GM23338 (cell line): ENCODE data around the gene CYSRT1. TPM values are rescaled to one million over a fixed set of nuclear protein-coding genes. Genes with fewer than 3 reads are reported as not detected.

Source experiments
- ATAC-seq: fragments of 200-7000 bp; cut with Tn5 transposase; 3 replicates; pipeline ENCODE4 v1.9.1; 2020
- DNase-seq: peaks from one replicate; pipeline ENCODE4 v3.0.0-alpha.2; 2015; ENCODE audit warnings: low spot score
- H2AFZ ChIP-seq: fragments of 200-600 bp; sonication (generic); 2 replicates; pipeline ENCODE4 v1.8.0; 2016; ENCODE audit warnings: antibody characterized with exemption, mild to moderate bottlenecking, moderate library complexity
- H3F3A ChIP-seq: fragments of 200-600 bp; sonication (generic); replicated peaks from 2 replicates; pipeline ENCODE4 v1.8.0; 2017; ENCODE audit warnings: antibody characterized with exemption, mixed run types, low read depth
- H3K27ac ChIP-seq: fragments of 200-600 bp; sonication (generic); 2 replicates; pipeline ENCODE4 v1.6.1; 2016; ENCODE audit warnings: low read depth
- H3K27me3 ChIP-seq: fragments of 200-600 bp; sonication (generic); 2 replicates; pipeline ENCODE4 v1.8.0; 2016; ENCODE audit warnings: mild to moderate bottlenecking, mixed run types, moderate library complexity; ENCODE audit not compliant: insufficient read depth
- H3K36me3 ChIP-seq: fragments of 200-600 bp; sonication (generic); 2 replicates; pipeline ENCODE4 v1.8.0; 2016; ENCODE audit warnings: mild to moderate bottlenecking; ENCODE audit not compliant: insufficient read depth
- H3K4me1 ChIP-seq: fragments of 200-600 bp; sonication (generic); 2 replicates; pipeline ENCODE4 v1.8.0; 2016; ENCODE audit warnings: mild to moderate bottlenecking, moderate library complexity; ENCODE audit not compliant: insufficient read depth
- H3K4me2 ChIP-seq: fragments of 200-600 bp; sonication (generic); 2 replicates; pipeline ENCODE4 v1.7.1; 2017; ENCODE audit warnings: mixed run types
- H3K4me3 ChIP-seq: fragments of 200-600 bp; sonication (generic); 2 replicates; pipeline ENCODE4 v1.6.1; 2016; ENCODE audit warnings: mixed run types
- H3K79me2 ChIP-seq: fragments of 200-600 bp; sonication (generic); replicated peaks from 2 replicates; pipeline ENCODE4 v1.8.0; 2017; ENCODE audit warnings: mild to moderate bottlenecking; ENCODE audit not compliant: insufficient read depth
- H3K9me2 ChIP-seq: fragments of 200-600 bp; sonication (generic); 2 replicates; pipeline ENCODE4 v1.8.0; 2017; ENCODE audit not compliant: insufficient read depth
- H4K20me1 ChIP-seq: fragments of 200-600 bp; sonication (generic); replicated peaks from 2 replicates; pipeline ENCODE4 v1.8.0; 2017; ENCODE audit warnings: mild to moderate bottlenecking; ENCODE audit not compliant: insufficient read depth
- H3K27ac Mint-ChIP-seq: 2 replicates; pipeline ENCODE4 v1.8.0; 2020; ENCODE audit warnings: inconsistent platforms, mild to moderate bottlenecking, moderate library complexity, mixed read lengths
- H3K27me3 Mint-ChIP-seq: 3 replicates; pipeline ENCODE4 v1.8.0; 2022; ENCODE audit warnings: low read depth, mild to moderate bottlenecking, moderate library complexity, mixed read lengths, inconsistent platforms; ENCODE audit not compliant: insufficient read depth, poor library complexity
- H3K36me3 Mint-ChIP-seq: 3 replicates; pipeline ENCODE4 v1.8.0; 2021; ENCODE audit warnings: low read depth, mild to moderate bottlenecking, inconsistent platforms, moderate library complexity, mixed read lengths
- H3K4me1 Mint-ChIP-seq: 3 replicates; pipeline ENCODE4 v1.8.0; 2020; ENCODE audit warnings: mild to moderate bottlenecking, inconsistent platforms, mixed read lengths
- H3K4me3 Mint-ChIP-seq: 3 replicates; pipeline ENCODE4 v1.8.0; 2021; ENCODE audit warnings: moderate library complexity, mild to moderate bottlenecking, inconsistent platforms, mixed read lengths
- H3K9me3 Mint-ChIP-seq: 3 replicates; pipeline ENCODE4 v1.8.0; 2020; ENCODE audit warnings: moderate library complexity, mild to moderate bottlenecking, inconsistent platforms, mixed read lengths
- CREB1 ChIP-seq: fragments of 250-450 bp; sonication (Bioruptor Pico); IDR thresholded peaks from 2 replicates; pipeline ENCODE4 v1.5.0; 2020; ENCODE audit warnings: low read depth, mild to moderate bottlenecking, moderate library complexity
- POLR2AphosphoS5 ChIP-seq: IDR thresholded peaks from 2 replicates; pipeline ENCODE4 v1.6.1; 2016; ENCODE audit warnings: antibody characterized with exemption, low read depth
- ZNF462 ChIP-seq: fragments of 250-450 bp; sonication (Bioruptor Pico); IDR thresholded peaks from 2 replicates; pipeline ENCODE4 v1.5.0; 2020; ENCODE audit warnings: mild to moderate bottlenecking, moderate library complexity
- polyA plus RNA-seq: library from polyadenylated mRNA; unstranded; fragments of >200 nt; fragmentation: Nextera tagmentation; extraction: Ambion mirVana; gene quantifications from 2 replicates; pipeline ENCODE4 v1.2.1, GENCODE V29; 2016
- total RNA-seq: library from RNA; depleted of rRNA; stranded (reverse); fragments of >200 nt; shearing (Covaris generic); gene quantifications from 2 replicates; pipeline ENCODE4 v1.2.3, GENCODE V29; 2014
- TF ChIP-seq, protein P1 (sequence below): IDR thresholded peaks from 2 replicates; pipeline ENCODE4 v1.6.1; 2016; ENCODE audit warnings: antibody characterized with exemption

CYSRT1 gene
- total and polyA plus RNA-seq, 2 experiments from 2014 or later: 2.0 to 3.2 TPM

- no peaks in the 10 kb centered on the region for H3K9me2 ChIP-seq
- peaks cover 14% of the 10 kb centered on the region for H4K20me1 ChIP-seq
- H3K4me3 ChIP-seq: peak within 1 kb of the TSS; percentile 98
- H3K4me2 ChIP-seq: peak within 1 kb of the TSS; percentile 98
- peak within 1 kb of the TSS; percentile 97; the same call in 1 of the 2 replicates for H2AFZ ChIP-seq
- peak; percentile 46 for ATAC-seq
- peaks cover 21% of the 10 kb centered on the region; the same call in 1 of the 2 replicates for H3F3A ChIP-seq
- H3K36me3 ChIP-seq: no peaks in the 10 kb centered on the region
- H3K79me2 ChIP-seq: peaks cover 42% of the 10 kb centered on the region
- Mint-ChIP-seq H3K4me1 (peaks cover 30% of the 10 kb centered on the region), H3K9me3 (no peaks in the 10 kb centered on the region), H3K27ac (peak within 1 kb of the TSS; percentile 93), H3K36me3 (peaks cover 28% of the 10 kb centered on the region), H3K4me3 (peak within 1 kb of the TSS; percentile 97), H3K27me3 (peaks cover 24% of the 10 kb centered on the region)
- H3K27ac ChIP-seq: peak within 1 kb of the TSS; percentile 80; the same call in 1 of the 2 replicates
- peak; percentile 86 for TF ChIP-seq POLR2AphosphoS5
- TF ChIP-seq, protein P1, sequence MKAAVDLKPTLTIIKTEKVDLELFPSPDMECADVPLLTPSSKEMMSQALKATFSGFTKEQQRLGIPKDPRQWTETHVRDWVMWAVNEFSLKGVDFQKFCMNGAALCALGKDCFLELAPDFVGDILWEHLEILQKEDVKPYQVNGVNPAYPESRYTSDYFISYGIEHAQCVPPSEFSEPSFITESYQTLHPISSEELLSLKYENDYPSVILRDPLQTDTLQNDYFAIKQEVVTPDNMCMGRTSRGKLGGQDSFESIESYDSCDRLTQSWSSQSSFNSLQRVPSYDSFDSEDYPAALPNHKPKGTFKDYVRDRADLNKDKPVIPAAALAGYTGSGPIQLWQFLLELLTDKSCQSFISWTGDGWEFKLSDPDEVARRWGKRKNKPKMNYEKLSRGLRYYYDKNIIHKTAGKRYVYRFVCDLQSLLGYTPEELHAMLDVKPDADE: peak; percentile 82
- TF ChIP-seq ZNF462 (CRISPR knock-in tag): no peak
- TF ChIP-seq CREB1: peak; percentile 98
- no peaks in the 10 kb centered on the region for H3K27me3 ChIP-seq
- peak; percentile 97 for DNase-seq
- peaks cover 24% of the 10 kb centered on the region for H3K4me1 ChIP-seq
These were observed 19.6 kb upstream of the CYSRT1 start, which contains the start of the genes NDOR1 and TMEM203 for GRCh38 chr9:137205126-137206069. Gene NDOR1 (plus strand): TSS chr9:137205700. CDS start chr9:137205778, 78 bp downstream. Gene TMEM203 (minus strand): TSS chr9:137205648. CDS start chr9:137205414, 234 bp downstream.
